CD4-positive, alpha-beta memory T cell (primary cell): ENCODE data around the gene ABCC1. TPM values are rescaled to one million over a fixed set of nuclear protein-coding genes. Genes with fewer than 3 reads are reported as not detected.
"Not testable (repeated sequence)": the region's sequence is repeated elsewhere in the genome, so short reads cannot be mapped to it uniquely, and the experiment has no call there.

Experiments used
- CTCF ChIA-PET: fragments of 350-600 bp; sonication (Branson Sonifier 250); formaldehyde crosslinking; loops from one replicate; lab custom pipeline; 2021; ENCODE audit warnings: inconsistent platforms; ENCODE audit not compliant: partially characterized antibody; lab: Charles Lee
- POLR2A ChIA-PET: fragments of 350-600 bp; sonication (Branson Sonifier 250); formaldehyde crosslinking; loops from one replicate; lab custom pipeline; 2021; ENCODE audit not compliant: partially characterized antibody; lab: Charles Lee
- DNase-seq, 5 donors: peaks; one replicate each; pipeline versions ENCODE4 v3.0.0 to v3.0.0-alpha.2; 2020 to 2022; ENCODE audit warnings: mixed read lengths in 1 of 5
- H3K27ac ChIP-seq: one replicate; pipeline ENCODE4 v1.7.0; 2013; ENCODE audit warnings: low read depth, low read length
- H3K27me3 ChIP-seq: 2 replicates; pipeline ENCODE4 v1.7.0; 2013; ENCODE audit warnings: mild to moderate bottlenecking, low read length, moderate library complexity; ENCODE audit not compliant: insufficient read depth
- H3K36me3 ChIP-seq: 2 replicates; pipeline ENCODE4 v1.7.0; 2013; ENCODE audit warnings: mild to moderate bottlenecking, low read length, moderate library complexity; ENCODE audit not compliant: insufficient read depth
- H3K4me1 ChIP-seq: 2 replicates; pipeline ENCODE4 v1.7.0; 2013; ENCODE audit warnings: mild to moderate bottlenecking, low read length, moderate library complexity; ENCODE audit not compliant: insufficient read depth
- H3K4me3 ChIP-seq, 2 donors: one replicate each; pipeline ENCODE4 v1.7.0; 2013; ENCODE audit warnings: low read length in 2 of 2, mild to moderate bottlenecking in 1 of 2
- H3K9me3 ChIP-seq, 2 donors: one replicate each; pipeline ENCODE4 v1.7.0; 2013; ENCODE audit warnings: low read length in 2 of 2, control low read depth in 1 of 2; ENCODE audit not compliant: control insufficient read depth in 1 of 2
- H3K27ac Mint-ChIP-seq, 7 donors: one replicate each; pipeline ENCODE4 v1.8.0; 2020 to 2021; ENCODE audit warnings: mixed read lengths in 7 of 7, mild to moderate bottlenecking in 6 of 7, inconsistent platforms in 3 of 7, moderate library complexity in 3 of 7
- H3K27me3 Mint-ChIP-seq, 2 donors: one replicate each; pipeline ENCODE4 v1.8.0; 2020 to 2021; ENCODE audit warnings: mixed read lengths in 2 of 2
- H3K36me3 Mint-ChIP-seq, 2 donors: one replicate each; pipeline ENCODE4 v1.8.0; 2020 to 2021; ENCODE audit warnings: mixed read lengths in 2 of 2, inconsistent platforms in 1 of 2, mild to moderate bottlenecking in 1 of 2
- H3K4me1 Mint-ChIP-seq, 4 donors: one replicate each; pipeline ENCODE4 v1.8.0; 2020 to 2021; ENCODE audit warnings: mixed read lengths in 4 of 4, mild to moderate bottlenecking in 1 of 4
- H3K4me3 Mint-ChIP-seq, 8 donors: one replicate each; pipeline ENCODE4 v1.8.0; 2020 to 2021; ENCODE audit warnings: mixed read lengths in 8 of 8, mild to moderate bottlenecking in 7 of 8, moderate library complexity in 6 of 8, inconsistent platforms in 3 of 8
- H3K9me3 Mint-ChIP-seq, 8 donors: one replicate each; pipeline ENCODE4 v1.8.0; 2020 to 2021; ENCODE audit warnings: mixed read lengths in 8 of 8, mild to moderate bottlenecking in 5 of 8, inconsistent platforms in 3 of 8, moderate library complexity in 1 of 8
- intact Hi-C: fragments of 100-400 bp; cut with micrococcal nuclease; formaldehyde crosslinking; loops from one replicate; pipeline ENCODE4 v1.15.1; 2023
- polyA plus RNA-seq, 2 donors: library from polyadenylated mRNA; unstranded; fragments of 300-500 nt; fragmentation: Illumina TruSeq; gene quantifications; one replicate each; pipeline ENCODE4 v1.2.3, GENCODE V29; 2021
- total RNA-seq, 2 experiments: library from RNA; stranded (reverse); gene quantifications; one replicate each; pipeline ENCODE4 v1.2.3, GENCODE V29; 2021

ABCC1 gene
- total and polyA plus RNA-seq, 4 experiments from 2014 or later = 1.9 to 69.9 (median 34.2) TPM

GRCh38 chr16:16190966-16191365, 241.6 kb downstream of the ABCC1 start:
- H3K9me3 ChIP-seq, CTCF ChIA-PET, POLR2A ChIA-PET, H3K27ac Mint-ChIP-seq, H3K4me3 Mint-ChIP-seq, H3K36me3 ChIP-seq, H3K27ac ChIP-seq, H3K27me3 ChIP-seq, H3K9me3 Mint-ChIP-seq, H3K4me3 ChIP-seq, H3K27me3 Mint-ChIP-seq, H3K36me3 Mint-ChIP-seq, H3K4me1 ChIP-seq, H3K4me1 Mint-ChIP-seq, DNase-seq: not testable (repeated sequence)
- intact Hi-C loops = loop anchor here (10.0 kb wide), 1 partner anchor 426 kb away; no protein-coding TSS in a partner anchor

GRCh38 chr16:16191493-16192167, 242.2 kb downstream of the ABCC1 start:
- POLR2A ChIA-PET = no interaction called here
- no peak overlapping the region for H3K4me3 Mint-ChIP-seq
- no peak for DNase-seq
- H3K27ac Mint-ChIP-seq = no peak overlapping the region
- Histone ChIP-seq H3K9me3 (no peaks in the 10 kb centered on the region), H3K36me3 (no peaks in the 10 kb centered on the region), H3K27me3 (no peaks in the 10 kb centered on the region), H3K27ac (no peak overlapping the region), H3K4me1 (no peaks in the 10 kb centered on the region), H3K4me3 (no peak overlapping the region)
- H3K9me3 Mint-ChIP-seq = no peaks in the 10 kb centered on the region
- H3K4me1 Mint-ChIP-seq = peaks cover 0 to 2% (median 0%) of the 10 kb centered on the region in 4 donors
- CTCF ChIA-PET = interaction anchor here (0.9 kb wide), 1 partner anchor 366 kb away, joined by 3 read pairs; no protein-coding TSS in a partner anchor
- H3K27me3 Mint-ChIP-seq = peaks cover 2 to 6% of the 10 kb centered on the region in 2 donors
- intact Hi-C loops = loop anchor here (10.0 kb wide), 1 partner anchor 427 kb away; no protein-coding TSS in a partner anchor
- H3K36me3 Mint-ChIP-seq = no peaks in the 10 kb centered on the region

Other genes with a start within 250 kb of the ABCC1 start
- under 1 TPM in 1 of 2 experiments, not detected in 1; 0.26 TPM for gene MYH11, start 92.6 kb upstream of the ABCC1 start, total RNA-seq
- 1 to 10 TPM in 1 of 2 donors, not detected in 1; 1.9 TPM for gene MYH11, start 92.6 kb upstream of the ABCC1 start, polyA plus RNA-seq
- 10 to 100 TPM; 22.3 to 30.4 TPM for gene CEP20, start 61.0 kb upstream of the ABCC1 start, total RNA-seq
- gene CEP20, start 61.0 kb upstream of the ABCC1 start, polyA plus RNA-seq = 10 to 100 TPM; 27.9 to 42.0 TPM